Liver (tissue), 3 donors: ENCODE measurements around the gene FITM1.

Experiments used
- ATF3 ChIP-seq: IDR thresholded peaks from 2 replicates; pipeline ENCODE4 v1.6.1; 2016; ENCODE audit warnings: antibody characterized with exemption
- CTCF ChIP-seq: fragments of 150-350 bp; IDR thresholded peaks from 2 replicates; pipeline ENCODE4 v1.5.1; 2017; ENCODE audit warnings: improper control_type of control experiment, low read depth, low read length; ENCODE audit not compliant: missing input control
- EGR1 ChIP-seq, 2 donors: IDR thresholded peaks; 2 replicates each; pipeline ENCODE4 v1.6.1; 2016 to 2018; ENCODE audit warnings: antibody characterized with exemption in 2 of 2, low read depth in 2 of 2
- FOXA1 ChIP-seq: IDR thresholded peaks from 2 replicates; pipeline ENCODE4 v1.6.1; 2016; ENCODE audit warnings: antibody characterized with exemption
- FOXA2 ChIP-seq: IDR thresholded peaks from 2 replicates; pipeline ENCODE4 v1.6.1; 2016; ENCODE audit warnings: antibody characterized with exemption
- GABPA ChIP-seq, 2 donors: IDR thresholded peaks in 1 of 2; conservative IDR thresholded peaks in 1 of 2; 2 replicates each; pipeline ENCODE4 v1.6.1; 2016; ENCODE audit warnings: antibody characterized with exemption in 2 of 2, mild to moderate bottlenecking in 1 of 2, moderate library complexity in 1 of 2
- JUND ChIP-seq, 2 donors: IDR thresholded peaks; 2 replicates each; pipeline ENCODE4 v1.6.1; 2016; ENCODE audit warnings: antibody characterized with exemption in 2 of 2
- MAX ChIP-seq: IDR thresholded peaks from 2 replicates; pipeline ENCODE4 v1.6.1; 2016; ENCODE audit warnings: antibody characterized with exemption
- RXRA ChIP-seq, 2 donors: IDR thresholded peaks; 2 replicates each; pipeline ENCODE4 v1.6.1; 2017 to 2018; ENCODE audit warnings: antibody characterized with exemption in 2 of 2, mild to moderate bottlenecking in 1 of 2
- SP1 ChIP-seq: IDR thresholded peaks from 2 replicates; pipeline ENCODE4 v1.6.1; 2018; ENCODE audit warnings: antibody characterized with exemption, mild to moderate bottlenecking
- TAF1 ChIP-seq: conservative IDR thresholded peaks from 2 replicates; pipeline ENCODE4 v1.6.1; 2016; ENCODE audit warnings: antibody characterized with exemption, mild to moderate bottlenecking
- ZBTB33 ChIP-seq: IDR thresholded peaks from 2 replicates; pipeline ENCODE4 v1.6.1; 2016; ENCODE audit warnings: antibody characterized with exemption
- donor health status: healthy.
- donor health status: healthy.

GRCh38 chr14:24143511-24143910, 13.1 kb downstream of the FITM1 start:
- no peak for TF ChIP-seq CTCF
- TF ChIP-seq TAF1, result no peak
- no peak for TF ChIP-seq JUND (IDR thresholded peaks at IDR 0.05)
- TF ChIP-seq MAX, result no peak
- no peak for TF ChIP-seq GABPA (IDR thresholded peaks at IDR 0.05 in 1 of 2, conservative IDR thresholded peaks at IDR 0.05 in 1 of 2)
- TF ChIP-seq EGR1 (IDR thresholded peaks at IDR 0.05; ENCODE audit: low read depth in 2 of 2), result no peak
- no peak for TF ChIP-seq ZBTB33
- no peak for TF ChIP-seq RXRA (IDR thresholded peaks at IDR 0.05)
- TF ChIP-seq ATF3, result no peak
- no peak for TF ChIP-seq FOXA2
- no peak for TF ChIP-seq FOXA1
- no peak for TF ChIP-seq SP1
